GM19467 (cell line): ENCODE measurements around the gene PTDSS2.

ENCODE experiments used
- ATAC-seq: cut with Tn5 transposase; IDR thresholded peaks from one replicate; pipeline ENCODE4 v1.9.1; 2021; ENCODE audit warnings: mild to moderate bottlenecking, moderate library complexity; ENCODE audit not compliant: unreplicated experiment

The PTDSS2 gene

GRCh38 chr11:538431-539051 lies 88.5 kb downstream of the PTDSS2 start:
- no peak for ATAC-seq

GRCh38 chr11:539971-540481 lies 89.9 kb downstream of the PTDSS2 start:
- no peak for ATAC-seq
